ENCODE results near the gene APBA2. TPM values are rescaled to one million over a fixed set of nuclear protein-coding genes. Genes with fewer than 3 reads are reported as not detected.

Gene APBA2
- total and polyA plus RNA-seq, 10 of the 15 experiments (the other 5 are each of a cell fraction or from before 2014, with no cell fraction given): 0.06 to 0.26 (median 0.07) TPM; not detected in 7

DNA sequence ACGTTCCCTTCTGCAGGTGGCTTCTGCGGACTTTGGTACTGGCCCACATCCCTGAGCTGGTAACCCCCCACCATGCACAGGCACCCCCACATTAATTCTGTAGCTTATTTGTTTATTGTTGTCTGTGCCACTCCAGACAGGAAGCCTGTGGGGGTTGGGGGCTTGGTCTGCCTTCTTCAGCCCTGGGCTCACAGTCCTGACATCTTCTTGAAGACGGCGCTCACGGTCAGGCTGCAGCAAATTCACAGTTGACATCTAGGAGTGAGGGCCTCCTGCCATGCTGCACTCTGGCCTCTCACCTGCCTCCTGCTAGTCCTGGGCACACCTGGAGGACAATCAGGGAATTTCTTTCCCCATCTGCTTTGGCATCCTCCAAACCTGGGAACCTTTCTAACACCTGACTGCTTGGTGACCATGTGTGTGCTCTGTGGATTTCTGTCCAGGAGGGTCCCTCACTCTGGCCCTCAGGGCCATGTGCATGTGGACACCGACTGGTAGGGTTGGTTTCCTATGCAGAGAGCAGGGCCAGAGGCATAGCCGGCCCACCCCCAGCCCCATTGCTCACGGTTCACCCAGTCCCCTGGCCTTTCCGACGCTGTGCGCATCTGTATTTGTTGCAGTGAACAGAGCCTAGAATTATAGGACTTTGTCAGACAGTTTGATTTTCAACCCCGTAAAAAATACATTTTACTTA lies 68.8 kb downstream of the APBA2 start:
- no peak for FAIRE-seq
- no peak for TF ChIP-seq POU2F2 (IDR thresholded peaks at IDR 0.05; ENCODE audit: borderline replicate concordance, low read depth, low read length)
- no peak for TF ChIP-seq NR2C2 (IDR thresholded peaks at IDR 0.05; ENCODE audit: borderline replicate concordance, control insufficient read depth, insufficient read length, low read depth)
- no peak for TF ChIP-seq EED (IDR thresholded peaks at IDR 0.05; ENCODE audit: low read depth)
- TF ChIP-seq SMAD1 (IDR thresholded peaks at IDR 0.05; ENCODE audit: low read depth, partially characterized antibody): no peak
- TF ChIP-seq SMARCA5 (IDR thresholded peaks at IDR 0.05): no peak
- WGBS (ENCODE audit: insufficient coverage, insufficient replicate concordance, low lambda C conversion rate, missing lambda C conversion rate): 66% methylated on average over 12 of the region's 12 CpGs

DNA sequence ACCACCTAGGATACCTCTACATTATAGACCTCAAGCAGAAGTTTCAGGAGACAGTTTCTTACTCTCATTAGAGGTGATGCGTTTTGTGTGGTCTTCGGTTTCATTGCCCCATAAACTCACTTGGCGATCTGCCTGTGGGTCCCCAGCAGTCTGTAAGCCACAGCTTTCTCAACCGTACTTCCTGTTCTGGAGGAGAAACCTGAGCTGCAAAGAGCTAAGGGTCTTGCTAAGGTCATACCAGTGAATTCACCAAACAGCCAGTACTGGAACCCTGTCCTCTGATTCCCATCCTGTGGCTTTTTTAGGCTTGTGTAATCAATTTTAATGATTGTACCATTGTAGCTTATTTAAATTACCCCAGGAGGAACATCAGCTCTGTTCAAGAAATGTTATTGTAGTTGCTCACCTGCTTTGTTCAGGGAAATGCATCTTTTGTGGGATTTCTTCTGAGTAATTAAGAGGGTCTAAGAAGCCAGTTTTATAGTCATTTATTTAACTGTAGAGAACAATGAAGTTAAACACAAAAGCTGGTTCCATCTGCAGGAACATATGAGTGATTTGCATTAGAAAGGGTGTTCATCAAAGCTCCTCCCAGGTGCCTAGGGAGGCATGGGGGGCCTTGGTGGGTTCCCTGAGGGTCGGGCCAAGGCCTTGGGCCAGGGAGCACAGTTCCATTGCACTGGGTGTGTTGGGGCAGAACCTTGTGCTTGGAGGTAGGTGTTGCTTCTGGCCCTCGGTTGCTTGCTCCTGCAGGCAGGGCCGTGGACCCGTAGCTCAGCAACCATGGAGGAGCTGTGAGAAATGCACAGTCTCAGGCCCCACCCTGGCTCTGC lies 69.6 kb downstream of the APBA2 start:
- BruUV-seq (replicated peaks): no TSS peak
- Histone ChIP-seq H3K4me3 (no peak overlapping the region), H3K9me3 (replicated peaks; ENCODE audit: control insufficient read depth, insufficient read depth, low read length) (no peaks in the 10 kb centered on the region), H3K79me2 (ENCODE audit: control insufficient read depth, insufficient read depth, low read length) (no peaks in the 10 kb centered on the region), H3K4me2 (ENCODE audit: control insufficient read depth, insufficient read depth) (no peak overlapping the region; the same call in 1 of the 2 replicates), H3K9ac (ENCODE audit: control insufficient read depth, insufficient read depth, low read length) (no peak overlapping the region), H3K27ac (ENCODE audit: control insufficient read depth, insufficient read depth) (no peak overlapping the region), H4K20me1 (ENCODE audit: control insufficient read depth, insufficient read depth) (no peaks in the 10 kb centered on the region), H3K4me1 (ENCODE audit: control insufficient read depth, insufficient read depth, low read length) (peaks cover 10% of the 10 kb centered on the region), H2AFZ (ENCODE audit: control insufficient read depth, low read depth, low read length) (no peak overlapping the region), H3K36me3 (ENCODE audit: control insufficient read depth in 2 of 2, insufficient read depth in 2 of 2, low read length in 1 of 2) (no peaks in the 10 kb centered on the region), H3K27me3 (replicated peaks in 1 of 2; ENCODE audit: control insufficient read depth in 2 of 2, insufficient read depth in 2 of 2, low read length in 1 of 2) (no peaks in the 10 kb centered on the region)
- POLR2A ChIA-PET: no interaction called here
- WGBS (ENCODE audit: insufficient coverage, insufficient replicate concordance, low lambda C conversion rate, missing lambda C conversion rate): 17% methylated on average over 8 of the region's 8 CpGs
- SMC1A ChIA-PET (ENCODE audit: uncharacterized antibody, unreplicated experiment): interaction anchor here (1.4 kb wide), 1 partner anchor 20 kb away, joined by 3 read pairs; no protein-coding TSS in a partner anchor
- RAD21 ChIA-PET (ENCODE audit: unreplicated experiment): no interaction called here
- DNase-seq (ENCODE audit: low read depth, low spot score) (peak; percentile 17), FAIRE-seq (peak; percentile 62), ATAC-seq (peak; percentile 88)
- intact Hi-C loops (cut with micrococcal nuclease; ENCODE audit: unreplicated experiment): no loop called here
- CTCF ChIA-PET: no interaction called here
- in situ Hi-C loops (cut with MboI): no loop called here
- TF ChIP-seq RUNX3 (IDR thresholded peaks at IDR 0.05; ENCODE audit: low read length) (peak; percentile 37), CREB1 (IDR thresholded peaks at IDR 0.05; ENCODE audit: low read depth) (no peak), CHD1 (IDR thresholded peaks at IDR 0.05; ENCODE audit: low read depth, low read length) (no peak), MAX (IDR thresholded peaks at IDR 0.05; ENCODE audit: low read depth, low read length) (no peak), GABPA (IDR thresholded peaks at IDR 0.05; ENCODE audit: low read depth) (no peak), EZH2 (IDR thresholded peaks at IDR 0.05; ENCODE audit: borderline replicate concordance, control insufficient read depth, low read depth, low read length) (no peak), PAX5 (IDR thresholded peaks at IDR 0.05; ENCODE audit: borderline replicate concordance, low read depth, low read length) (peak; percentile 41; the same call in 1 of the 2 replicates), ZNF622 (IDR thresholded peaks at IDR 0.05) (no peak), SIX5 (IDR thresholded peaks at IDR 0.05; ENCODE audit: low read depth, low read length, severe bottlenecking) (no peak), CEBPB (IDR thresholded peaks at IDR 0.05; ENCODE audit: borderline replicate concordance in 1 of 2, low read depth in 2 of 2, low read length in 2 of 2) (no peak), BACH1 (IDR thresholded peaks at IDR 0.05; ENCODE audit: borderline replicate concordance) (no peak), EED (IDR thresholded peaks at IDR 0.05; ENCODE audit: low read depth) (no peak), JUNB (IDR thresholded peaks at IDR 0.05) (no peak)

More for the DNA sequence above, 68.8 kb downstream of the APBA2 start:
- no peaks in the 10 kb centered on the region for H4K20me1 ChIP-seq (ENCODE audit: control insufficient read depth, insufficient read depth)
- no peaks in the 10 kb centered on the region for H3K27me3 ChIP-seq (replicated peaks in 1 of 2; ENCODE audit: control insufficient read depth in 2 of 2, insufficient read depth in 2 of 2, low read length in 1 of 2)
- intact Hi-C loops (cut with micrococcal nuclease; ENCODE audit: unreplicated experiment) (no loop called here), in situ Hi-C loops (cut with MboI) (no loop called here)
- RAD21 ChIA-PET (ENCODE audit: unreplicated experiment): no interaction called here
- H3K9me3 ChIP-seq (replicated peaks; ENCODE audit: control insufficient read depth, insufficient read depth, low read length): no peaks in the 10 kb centered on the region
- H3K4me3 ChIP-seq: no peak overlapping the region
- DNase-seq (ENCODE audit: low read depth, low spot score): no peak
- SMC1A ChIA-PET (ENCODE audit: uncharacterized antibody, unreplicated experiment): interaction anchor here (1.4 kb wide), 1 partner anchor 19 kb away, joined by 3 read pairs; no protein-coding TSS in a partner anchor
- CTCF ChIA-PET: no interaction called here
- no peaks in the 10 kb centered on the region for H3K79me2 ChIP-seq (ENCODE audit: control insufficient read depth, insufficient read depth, low read length)
- no peak for ATAC-seq
- H3K27ac ChIP-seq (ENCODE audit: control insufficient read depth, insufficient read depth): no peak overlapping the region
- no TSS peak for BruUV-seq (replicated peaks)
- no peak overlapping the region for H3K4me2 ChIP-seq (ENCODE audit: control insufficient read depth, insufficient read depth)
- POLR2A ChIA-PET: no interaction called here
- H2AFZ ChIP-seq (ENCODE audit: control insufficient read depth, low read depth, low read length): no peak overlapping the region
- H3K9ac ChIP-seq (ENCODE audit: control insufficient read depth, insufficient read depth, low read length): no peak overlapping the region
- H3K36me3 ChIP-seq (ENCODE audit: control insufficient read depth in 2 of 2, insufficient read depth in 2 of 2, low read length in 1 of 2): no peaks in the 10 kb centered on the region
- H3K4me1 ChIP-seq (ENCODE audit: control insufficient read depth, insufficient read depth, low read length): peaks cover 10% of the 10 kb centered on the region
